CD4-positive, alpha-beta T cell (primary cell): ENCODE measurements around the gene HORMAD1. TPM values are rescaled to one million over a fixed set of nuclear protein-coding genes. Genes with fewer than 3 reads are reported as not detected.
A peak's percentile ranks its signal among the peaks of the same experiment; 100 is the strongest.

Source experiments
- ATAC-seq: fragments of 200-7000 bp; cut with Tn5 transposase; one replicate; pipeline ENCODE4 v1.10.0; 2022; ENCODE audit warnings: mild to moderate bottlenecking; ENCODE audit not compliant: poor library complexity
- CTCF ChIA-PET: fragments of 350-600 bp; sonication (Branson Sonifier 250); formaldehyde crosslinking; loops from one replicate; lab custom pipeline; 2021; ENCODE audit warnings: antibody characterized with exemption, inconsistent platforms; lab: Charles Lee
- POLR2A ChIA-PET: fragments of 350-600 bp; sonication (Branson Sonifier 250); formaldehyde crosslinking; loops from one replicate; lab custom pipeline; 2021; ENCODE audit warnings: antibody characterized with exemption, inconsistent platforms; lab: Charles Lee
- DNase-seq, 14 experiments: peaks; one replicate each; pipeline ENCODE4 v3.0.0-alpha.2; 2013 to 2020; ENCODE audit warnings: mixed read lengths in 2 of 14
- H3K27ac ChIP-seq, 2 donors: one replicate each; pipeline versions ENCODE4 v1.5.1 to v1.7.0; 2013; ENCODE audit warnings: low read length in 2 of 2, low read depth in 1 of 2, mild to moderate bottlenecking in 1 of 2
- H3K27me3 ChIP-seq, 2 experiments: 1 replicate in 1 of 2; 2 replicates in 1 of 2; pipeline versions ENCODE4 v1.6.1 to v1.7.0; 2013; ENCODE audit warnings: low read length in 2 of 2, control low read depth in 1 of 2, mild to moderate bottlenecking in 1 of 2, moderate library complexity in 1 of 2; ENCODE audit not compliant: insufficient read depth in 2 of 2, control insufficient read depth in 1 of 2
- H3K36me3 ChIP-seq: one replicate; pipeline ENCODE4 v1.6.1; 2013; ENCODE audit warnings: low read length, control low read depth; ENCODE audit not compliant: insufficient read depth
- H3K4me1 ChIP-seq: one replicate; pipeline ENCODE4 v1.6.1; 2013; ENCODE audit warnings: low read length, control low read depth; ENCODE audit not compliant: insufficient read depth
- H3K4me3 ChIP-seq: one replicate; pipeline ENCODE4 v1.5.1; 2013; ENCODE audit warnings: mild to moderate bottlenecking, low read length, moderate library complexity
- H3K9me3 ChIP-seq, 2 experiments: 1 replicate in 1 of 2; 2 replicates in 1 of 2; pipeline versions ENCODE4 v1.6.1 to v1.7.0; 2013; ENCODE audit warnings: low read length in 2 of 2, mild to moderate bottlenecking in 2 of 2, control low read depth in 1 of 2, moderate library complexity in 1 of 2; ENCODE audit not compliant: control insufficient read depth in 1 of 2, insufficient read depth in 1 of 2
- H3K27ac Mint-ChIP-seq: one replicate; pipeline ENCODE4 v1.8.0; 2020; ENCODE audit warnings: mixed read lengths
- H3K27me3 Mint-ChIP-seq: one replicate; pipeline ENCODE4 v1.8.0; 2021; ENCODE audit warnings: mixed read lengths
- H3K36me3 Mint-ChIP-seq: one replicate; pipeline ENCODE4 v1.8.0; 2021; ENCODE audit warnings: low read depth, mixed read lengths
- H3K4me1 Mint-ChIP-seq: one replicate; pipeline ENCODE4 v1.8.0; 2021; ENCODE audit warnings: low read depth, mixed read lengths
- H3K4me3 Mint-ChIP-seq: one replicate; pipeline ENCODE4 v1.8.0; 2020; ENCODE audit warnings: mild to moderate bottlenecking, mixed read lengths
- H3K9me3 Mint-ChIP-seq: one replicate; pipeline ENCODE4 v1.8.0; 2020; ENCODE audit warnings: mixed read lengths
- intact Hi-C, 2 experiments: fragments of 100-400 bp; cut with DNase I in 1 of 2; cut with micrococcal nuclease in 1 of 2; formaldehyde crosslinking; loops; one replicate each; pipeline versions ENCODE4 v1.15.1 to v1.9.0; 2023 to 2025; cut with DNase I, micrococcal nuclease
- total RNA-seq, 174 experiments: library from RNA in 2 of 174; stranded (reverse) in 2 of 174; gene quantifications; one replicate each; pipeline ENCODE4 v1.2.3 and lab custom pipeline; 2021 to 2026
- TF ChIP-seq, protein P1 (sequence below): fragments of 200-600 bp; IDR thresholded peaks from one replicate; pipeline ENCODE4 v1.8.0; 2022; ENCODE audit warnings: antibody characterized with exemption, mild to moderate bottlenecking

The HORMAD1 gene
- total RNA-seq, 2 experiments from 2014 or later, result not detected

DNA sequence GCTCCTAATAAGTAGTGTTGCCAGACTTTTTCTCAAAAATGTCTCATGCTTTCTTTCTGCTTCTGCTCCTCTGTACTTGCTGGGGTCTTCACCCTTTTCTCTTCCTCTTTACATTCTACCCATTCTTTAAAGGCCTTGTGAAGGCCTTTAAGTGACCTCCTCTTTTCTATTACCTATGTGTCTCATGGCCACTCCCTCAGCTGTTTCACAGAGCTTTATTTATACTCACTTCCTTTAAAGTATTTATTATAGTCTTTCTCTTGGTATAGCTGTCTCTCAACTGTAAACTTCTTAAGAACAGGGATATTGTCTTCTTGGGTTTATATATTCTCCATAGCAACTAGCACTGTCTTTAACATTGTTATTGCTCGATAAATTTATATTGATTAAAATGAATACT, 24.5 kb downstream of the HORMAD1 start:
- Histone ChIP-seq H3K27ac (no peak overlapping the region), H3K36me3 (peaks cover 26% of the 10 kb centered on the region), H3K4me3 (peak overlapping the region; percentile 69), H3K4me1 (no peaks in the 10 kb centered on the region), H3K27me3 (no peaks in the 10 kb centered on the region), H3K9me3 (no peaks in the 10 kb centered on the region)
- POLR2A ChIA-PET, result interaction anchor here (1.2 to 2.3 kb wide), 7 partner anchors 67 to 461 kb away, joined by 3 to 29 read pairs (median 8); partner anchors contain the start of genes ENSA and MCL1
- no peaks in the 10 kb centered on the region for H3K9me3 Mint-ChIP-seq
- TF ChIP-seq, protein P1, sequence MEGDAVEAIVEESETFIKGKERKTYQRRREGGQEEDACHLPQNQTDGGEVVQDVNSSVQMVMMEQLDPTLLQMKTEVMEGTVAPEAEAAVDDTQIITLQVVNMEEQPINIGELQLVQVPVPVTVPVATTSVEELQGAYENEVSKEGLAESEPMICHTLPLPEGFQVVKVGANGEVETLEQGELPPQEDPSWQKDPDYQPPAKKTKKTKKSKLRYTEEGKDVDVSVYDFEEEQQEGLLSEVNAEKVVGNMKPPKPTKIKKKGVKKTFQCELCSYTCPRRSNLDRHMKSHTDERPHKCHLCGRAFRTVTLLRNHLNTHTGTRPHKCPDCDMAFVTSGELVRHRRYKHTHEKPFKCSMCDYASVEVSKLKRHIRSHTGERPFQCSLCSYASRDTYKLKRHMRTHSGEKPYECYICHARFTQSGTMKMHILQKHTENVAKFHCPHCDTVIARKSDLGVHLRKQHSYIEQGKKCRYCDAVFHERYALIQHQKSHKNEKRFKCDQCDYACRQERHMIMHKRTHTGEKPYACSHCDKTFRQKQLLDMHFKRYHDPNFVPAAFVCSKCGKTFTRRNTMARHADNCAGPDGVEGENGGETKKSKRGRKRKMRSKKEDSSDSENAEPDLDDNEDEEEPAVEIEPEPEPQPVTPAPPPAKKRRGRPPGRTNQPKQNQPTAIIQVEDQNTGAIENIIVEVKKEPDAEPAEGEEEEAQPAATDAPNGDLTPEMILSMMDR, result no peak
- CTCF ChIA-PET, result interaction anchor here (0.6 to 2.5 kb wide), 4 partner anchors 12 to 284 kb away, joined by 3 to 13 read pairs (median 4); no protein-coding TSS in a partner anchor
- intact Hi-C loops, result loop anchor here (2.0 to 10.0 kb wide), 3 partner anchors 134 to 629 kb away; partner anchors contain the start of genes PI4KB (in 1 of the 2) and SETDB1 (in 1 of the 2)
- peaks cover 53% of the 10 kb centered on the region for H3K36me3 Mint-ChIP-seq
- H3K4me3 Mint-ChIP-seq, result peak overlapping the region; percentile 94
- peaks cover 45% of the 10 kb centered on the region for H3K4me1 Mint-ChIP-seq
- ATAC-seq (no peak), DNase-seq (peak in 1 of 14 experiments; percentile 4)
- peaks cover 2% of the 10 kb centered on the region for H3K27me3 Mint-ChIP-seq
- H3K27ac Mint-ChIP-seq, result peak overlapping the region; percentile 88

DNA sequence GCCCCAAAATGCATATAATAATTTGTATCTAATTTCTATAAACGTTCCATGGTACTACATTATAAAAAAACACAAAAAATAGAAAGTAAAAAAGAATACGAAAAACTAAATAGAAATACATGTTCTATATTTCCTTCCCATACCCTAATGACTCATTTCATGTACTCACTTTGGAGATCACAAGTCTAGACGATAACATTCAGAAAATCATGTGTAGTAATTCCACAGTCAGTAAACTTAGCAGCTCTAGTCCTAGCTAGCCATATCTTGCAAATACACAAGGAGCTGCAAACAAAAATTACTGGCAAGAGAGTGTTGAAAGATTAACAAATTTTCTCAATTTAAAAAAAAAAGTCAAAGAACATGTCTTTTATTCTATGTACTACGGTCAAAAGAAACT, 25.1 kb downstream of the HORMAD1 start:
- intact Hi-C loops, result loop anchor here (5.0 to 10.0 kb wide), 2 partner anchors 133 to 629 kb away; partner anchors contain the start of gene PI4KB (in 1 of the 2)
- DNase-seq (no peak), ATAC-seq (no peak)
- Histone ChIP-seq H3K9me3 (no peaks in the 10 kb centered on the region), H3K4me1 (no peaks in the 10 kb centered on the region), H3K27ac (no peak overlapping the region), H3K27me3 (no peaks in the 10 kb centered on the region), H3K4me3 (no peak overlapping the region), H3K36me3 (peaks cover 32% of the 10 kb centered on the region)
- TF ChIP-seq, protein P1, result no peak
- H3K4me3 Mint-ChIP-seq, result peak overlapping the region; percentile 57
- CTCF ChIA-PET, result interaction anchor here (0.6 to 2.5 kb wide), 4 partner anchors 11 to 285 kb away, joined by 3 to 13 read pairs (median 4); no protein-coding TSS in a partner anchor
- H3K36me3 Mint-ChIP-seq, result peaks cover 56% of the 10 kb centered on the region
- POLR2A ChIA-PET, result no interaction called here
- peaks cover 45% of the 10 kb centered on the region for H3K4me1 Mint-ChIP-seq
- no peaks in the 10 kb centered on the region for H3K27me3 Mint-ChIP-seq
- no peaks in the 10 kb centered on the region for H3K9me3 Mint-ChIP-seq
- H3K27ac Mint-ChIP-seq, result peak overlapping the region; percentile 88

DNA sequence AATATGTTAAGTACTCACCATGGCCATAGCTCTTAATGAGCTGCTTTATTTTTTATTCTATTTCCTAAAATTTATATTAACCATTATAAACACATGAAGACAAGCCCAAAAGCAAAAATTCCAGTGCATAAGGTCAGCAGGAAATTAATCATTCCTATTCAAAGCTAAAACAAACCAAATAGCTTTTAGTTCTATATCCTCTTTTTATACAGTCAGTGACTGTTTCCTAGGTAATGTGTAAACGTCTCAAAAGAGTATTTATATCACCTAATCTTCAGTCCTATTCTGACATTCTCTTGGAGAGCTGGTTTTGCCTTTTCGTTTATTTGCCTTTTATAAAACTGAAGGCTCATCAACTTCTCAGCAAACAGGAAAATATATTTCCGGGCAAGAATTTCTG, 28.0 kb downstream of the HORMAD1 start:
- H3K9me3 Mint-ChIP-seq, result no peaks in the 10 kb centered on the region
- H3K4me1 ChIP-seq, result no peaks in the 10 kb centered on the region
- H3K4me3 ChIP-seq, result no peak overlapping the region
- ChIA-PET POLR2A (no interaction called here), CTCF (interaction anchor here (1.3 kb wide), 2 partner anchors 8 to 132 kb away, joined by 3 to 5 read pairs; no protein-coding TSS in a partner anchor)
- ATAC-seq (no peak), DNase-seq (no peak)
- intact Hi-C loops, result loop anchor here in 1 of 2 experiments (10.0 kb wide), 1 partner anchor 632 kb away; the partner anchor contains the start of gene PI4KB
- TF ChIP-seq, protein P1, result no peak
- H3K36me3 ChIP-seq, result peaks cover 44% of the 10 kb centered on the region
- peaks cover 50% of the 10 kb centered on the region for H3K4me1 Mint-ChIP-seq
- no peaks in the 10 kb centered on the region for H3K9me3 ChIP-seq
- peaks cover 82% of the 10 kb centered on the region for H3K36me3 Mint-ChIP-seq
- H3K27me3 Mint-ChIP-seq, result no peaks in the 10 kb centered on the region
- no peaks in the 10 kb centered on the region for H3K27me3 ChIP-seq
- no peak overlapping the region for H3K4me3 Mint-ChIP-seq
- H3K27ac ChIP-seq, result no peak overlapping the region
- no peak overlapping the region for H3K27ac Mint-ChIP-seq
